ENCODE results near the gene GJD3. TPM values are rescaled to one million over a fixed set of nuclear protein-coding genes. Genes with fewer than 3 reads are reported as not detected.
"Not testable (repeated sequence)": the region's sequence is repeated elsewhere in the genome, so short reads cannot be mapped to it uniquely, and the experiment has no call there.

The GJD3 gene
- total RNA-seq, 4 donors from 2014 or later: 0.98 to 1.2 TPM; not detected in 2

- DNase-seq: no peak
- in situ Hi-C loops (cut with MboI; ENCODE audit: low sequenced_read_pairs in 4 of 4): no loop called here
- no peak for ATAC-seq
Observed at GRCh38 chr17:40382251-40382650, 17.7 kb upstream of the GJD3 start.

DNA sequence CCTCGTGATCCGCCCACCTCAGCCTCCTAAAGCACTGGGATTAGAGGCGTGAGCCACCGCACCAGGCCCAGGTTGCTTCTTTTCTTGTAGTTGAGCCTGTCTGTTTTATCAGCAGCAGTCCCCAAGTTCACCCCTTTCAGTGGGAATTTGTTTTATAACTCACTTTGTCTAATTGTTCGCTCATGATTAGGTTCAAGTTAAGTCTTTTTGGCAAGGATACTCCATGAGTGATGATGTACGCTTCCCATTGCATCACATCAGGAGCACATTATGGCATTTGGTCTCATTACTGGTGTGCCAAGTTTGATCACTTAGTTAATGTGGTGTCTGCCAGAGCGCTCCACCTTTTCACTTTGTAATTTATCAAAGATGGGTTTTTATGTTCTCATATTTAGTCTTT, 14.4 kb upstream of the GJD3 start:
- DNase-seq: no peak
- H3K36me3 ChIP-seq: no peaks in the 10 kb centered on the region
- H3K4me1 ChIP-seq: no peaks in the 10 kb centered on the region
- TF ChIP-seq POLR2A (IDR thresholded peaks at IDR 0.05) (no peak), CTCF (IDR thresholded peaks at IDR 0.05 in 4 of 5, conservative IDR thresholded peaks at IDR 0.05 in 1 of 5) (no peak)
- no peak overlapping the region for H3K4me3 ChIP-seq
- no peaks in the 10 kb centered on the region for H3K9me3 ChIP-seq
- ATAC-seq: no peak
- in situ Hi-C loops (cut with MboI; ENCODE audit: low sequenced_read_pairs in 4 of 4) (no loop called here), intact Hi-C loops (cut with DNase I; ENCODE audit: low total_unique reads) (no loop called here)
- H3K27ac ChIP-seq: no peak overlapping the region
- H3K27me3 ChIP-seq: peaks cover 0 to 2% (median 0%) of the 10 kb centered on the region in 3 donors

More at GRCh38 chr17:40382251-40382650, 17.7 kb upstream of the GJD3 start:
- peaks cover 0 to 2% (median 0%) of the 10 kb centered on the region in 3 donors for H3K27me3 ChIP-seq
- H3K36me3 ChIP-seq: no peaks in the 10 kb centered on the region
- intact Hi-C loops (cut with DNase I; ENCODE audit: low total_unique reads): no loop called here
- H3K27ac ChIP-seq: no peak overlapping the region
- H3K9me3 ChIP-seq: no peaks in the 10 kb centered on the region
- H3K4me3 ChIP-seq: no peak overlapping the region
- TF ChIP-seq CTCF (IDR thresholded peaks at IDR 0.05 in 4 of 5, conservative IDR thresholded peaks at IDR 0.05 in 1 of 5) (no peak), POLR2A (IDR thresholded peaks at IDR 0.05) (no peak)
- no peaks in the 10 kb centered on the region for H3K4me1 ChIP-seq

DNA sequence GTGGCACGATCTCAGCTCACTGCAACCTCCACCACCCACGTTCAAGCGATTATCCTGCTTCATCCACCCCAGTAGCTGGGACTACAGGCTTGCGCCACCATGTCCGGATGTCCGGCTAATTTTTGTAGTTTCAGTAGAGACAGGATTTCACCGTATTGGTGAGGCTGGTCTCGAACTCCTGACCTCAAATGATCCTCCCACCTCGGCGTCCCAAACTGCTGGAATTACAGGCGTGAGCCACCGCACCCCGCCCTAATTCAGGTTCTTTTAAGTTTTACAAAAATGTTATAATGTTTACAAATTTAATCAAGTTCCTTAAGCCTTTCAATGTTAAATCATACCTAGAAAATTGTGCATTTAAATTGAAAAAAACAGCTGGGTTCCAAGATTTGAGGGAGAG, 13.3 kb upstream of the GJD3 start:
- ATAC-seq: no peak
- H3K9me3 ChIP-seq: no peaks in the 10 kb centered on the region
- no peak overlapping the region for H3K27ac ChIP-seq

GRCh38 chr17:40376541-40376940, 12.0 kb upstream of the GJD3 start:
- H3K36me3 ChIP-seq; H3K27me3 ChIP-seq; H3K4me3 ChIP-seq; H3K9me3 ChIP-seq; H3K27ac ChIP-seq; intact Hi-C loops (cut with DNase I; ENCODE audit: low total_unique reads); H3K4me1 ChIP-seq; in situ Hi-C loops (cut with MboI; ENCODE audit: low sequenced_read_pairs in 4 of 4); DNase-seq; ATAC-seq: not testable (repeated sequence)

More for the DNA sequence above, 13.3 kb upstream of the GJD3 start:
- H3K4me3 ChIP-seq: no peak overlapping the region
- no peak for DNase-seq
- TF ChIP-seq POLR2A (IDR thresholded peaks at IDR 0.05): no peak
- no peak for TF ChIP-seq CTCF (IDR thresholded peaks at IDR 0.05 in 4 of 5, conservative IDR thresholded peaks at IDR 0.05 in 1 of 5)
- intact Hi-C loops (cut with DNase I; ENCODE audit: low total_unique reads): no loop called here
- H3K27me3 ChIP-seq: peaks cover 0 to 2% (median 0%) of the 10 kb centered on the region in 3 donors
- H3K36me3 ChIP-seq: no peaks in the 10 kb centered on the region
- in situ Hi-C loops (cut with MboI; ENCODE audit: low sequenced_read_pairs in 4 of 4): no loop called here
- H3K4me1 ChIP-seq: no peaks in the 10 kb centered on the region

GRCh38 chr17:40375786-40376185, 11.2 kb upstream of the GJD3 start:
- ATAC-seq: not testable (repeated sequence)

More at GRCh38 chr17:40375786-40376185, 11.2 kb upstream of the GJD3 start:
- H3K4me1 ChIP-seq; H3K4me3 ChIP-seq; H3K36me3 ChIP-seq; DNase-seq; H3K9me3 ChIP-seq; in situ Hi-C loops (cut with MboI; ENCODE audit: low sequenced_read_pairs in 4 of 4); H3K27ac ChIP-seq; H3K27me3 ChIP-seq; intact Hi-C loops (cut with DNase I; ENCODE audit: low total_unique reads): not testable (repeated sequence)
